HL-60 (cell line): ENCODE results near the gene ASPDH.

Source experiments
- CTCF ChIP-seq: IDR thresholded peaks from one replicate; pipeline ENCODE4 v1.5.1; 2011; ENCODE audit warnings: low read length, control low read depth, inconsistent platforms; ENCODE audit not compliant: insufficient read depth
- GABPA ChIP-seq: IDR thresholded peaks from 2 replicates; pipeline ENCODE4 v1.6.1; 2012; ENCODE audit warnings: low read depth
- POLR2AphosphoS5 ChIP-seq: IDR thresholded peaks from 2 replicates; pipeline ENCODE4 v1.6.1; 2012; ENCODE audit warnings: low read depth

GRCh38 chr19:50477751-50478515, 35.8 kb downstream of the ASPDH start:
- no peak for TF ChIP-seq CTCF
- TF ChIP-seq POLR2AphosphoS5, result no peak
- no peak for TF ChIP-seq GABPA
